GM12891 (cell line): Measurements from ENCODE around the gene SBF1.

Source experiments
- PAX5 ChIP-seq: IDR thresholded peaks from 2 replicates; pipeline ENCODE4 v1.6.1; 2011; ENCODE audit warnings: low read length, moderate library complexity, mild to moderate bottlenecking; ENCODE audit not compliant: insufficient read depth, severe bottlenecking
- POLR2A ChIP-seq: IDR thresholded peaks from 2 replicates; pipeline ENCODE4 v1.6.1; 2011; ENCODE audit warnings: low read depth, low read length, control low read depth
- POLR2AphosphoS5 ChIP-seq: IDR thresholded peaks from 2 replicates; pipeline ENCODE4 v1.6.1; 2011; ENCODE audit warnings: low read depth, low read length, control low read depth
- POU2F2 ChIP-seq: IDR thresholded peaks from 2 replicates; pipeline ENCODE4 v1.6.1; 2011; ENCODE audit warnings: low read depth, mild to moderate bottlenecking, control low read depth, low read length, moderate library complexity
- SPI1 ChIP-seq: IDR thresholded peaks from 2 replicates; pipeline ENCODE4 v1.6.1; 2011; ENCODE audit warnings: low read depth, low read length, control low read depth
- TAF1 ChIP-seq: IDR thresholded peaks from 2 replicates; pipeline ENCODE4 v1.6.1; 2011; ENCODE audit warnings: low read depth, low read length, control low read depth

- no peak for TF ChIP-seq POLR2A
- no peak for TF ChIP-seq POLR2AphosphoS5
- no peak for TF ChIP-seq SPI1
- no peak for TF ChIP-seq POU2F2
- TF ChIP-seq TAF1, result no peak
- no peak for TF ChIP-seq PAX5
These were observed 43.8 kb upstream of the SBF1 start for GRCh38 chr22:50518606-50519005.
